ENCODE results near the gene TRPC6.
"Not testable (repeated sequence)": the region's sequence is repeated elsewhere in the genome, so short reads cannot be mapped to it uniquely, and the experiment has no call there.

TRPC6 gene

GRCh38 chr11:101523193-101523592, 60.6 kb downstream of the TRPC6 start:
- DNase-seq (ENCODE audit: low read depth, low spot score) = no peak

GRCh38 chr11:101521821-101522220, 62.0 kb downstream of the TRPC6 start:
- DNase-seq (ENCODE audit: low read depth, low spot score) = no peak

- DNase-seq (ENCODE audit: low read depth, low spot score) = peak; percentile 1
Measured at GRCh38 chr11:101516546-101516945, 67.3 kb downstream of the TRPC6 start.

- no peak for DNase-seq (ENCODE audit: low read depth, low spot score)
Measured at GRCh38 chr11:101511065-101511464, 72.7 kb downstream of the TRPC6 start.

GRCh38 chr11:101510591-101510990, 73.2 kb downstream of the TRPC6 start:
- no peak for DNase-seq (ENCODE audit: low read depth, low spot score)

- no peak for DNase-seq (ENCODE audit: low read depth, low spot score)
Measured at GRCh38 chr11:101509922-101510321, 73.9 kb downstream of the TRPC6 start.

GRCh38 chr11:101508370-101508769, 75.4 kb downstream of the TRPC6 start:
- no peak for DNase-seq (ENCODE audit: low read depth, low spot score)

- no peak for DNase-seq (ENCODE audit: low read depth, low spot score)
Measured at GRCh38 chr11:101498891-101499290, 84.9 kb downstream of the TRPC6 start.

GRCh38 chr11:101497291-101497690, 86.5 kb downstream of the TRPC6 start:
- DNase-seq (ENCODE audit: low read depth, low spot score) = no peak

- no peak for DNase-seq (ENCODE audit: low read depth, low spot score)
Measured at GRCh38 chr11:101487775-101488174, 96.0 kb downstream of the TRPC6 start.

GRCh38 chr11:101482556-101483124, 101.2 kb downstream of the TRPC6 start:
- no peak for DNase-seq (ENCODE audit: low read depth, low spot score)

- no peak for DNase-seq (ENCODE audit: low read depth, low spot score)
Measured at GRCh38 chr11:101478587-101479369, 105.0 kb downstream of the TRPC6 start.

GRCh38 chr11:101477926-101478325, 105.9 kb downstream of the TRPC6 start:
- DNase-seq (ENCODE audit: low read depth, low spot score) = no peak

GRCh38 chr11:101476191-101476590, 107.6 kb downstream of the TRPC6 start:
- no peak for DNase-seq (ENCODE audit: low read depth, low spot score)

- DNase-seq (ENCODE audit: low read depth, low spot score) = no peak
Measured at GRCh38 chr11:101475699-101476098, 108.1 kb downstream of the TRPC6 start.

- no peak for DNase-seq (ENCODE audit: low read depth, low spot score)
Measured at GRCh38 chr11:101474666-101475065, 109.1 kb downstream of the TRPC6 start.

GRCh38 chr11:101470881-101471520, 112.8 kb downstream of the TRPC6 start:
- DNase-seq (ENCODE audit: low read depth, low spot score) = no peak

GRCh38 chr11:101470419-101470818, 113.4 kb downstream of the TRPC6 start:
- no peak for DNase-seq (ENCODE audit: low read depth, low spot score)

GRCh38 chr11:101466352-101466751, 117.5 kb downstream of the TRPC6 start:
- no peak for DNase-seq (ENCODE audit: low read depth, low spot score)

GRCh38 chr11:101464388-101464787, 119.4 kb downstream of the TRPC6 start:
- DNase-seq (ENCODE audit: low read depth, low spot score) = not testable (repeated sequence)

- no peak for DNase-seq (ENCODE audit: low read depth, low spot score)
Measured at GRCh38 chr11:101459020-101459419, 124.8 kb downstream of the TRPC6 start.

GRCh38 chr11:101458161-101458560, 125.6 kb downstream of the TRPC6 start:
- DNase-seq (ENCODE audit: low read depth, low spot score) = no peak

- DNase-seq (ENCODE audit: low read depth, low spot score) = no peak
Measured at GRCh38 chr11:101456812-101457211, 127.0 kb downstream of the TRPC6 start.
